GM12878 (cell line): ENCODE results near the gene PRRC2C. TPM values are rescaled to one million over a fixed set of nuclear protein-coding genes. Genes with fewer than 3 reads are reported as not detected.

Experiments
- ATF2 ChIP-seq: IDR thresholded peaks from 2 replicates; pipeline ENCODE4 v1.6.1; 2012; ENCODE audit warnings: low read length, inconsistent platforms
- ATF3 ChIP-seq: IDR thresholded peaks from 2 replicates; pipeline ENCODE4 v1.6.1; 2011; ENCODE audit warnings: low read depth, mild to moderate bottlenecking, low read length, moderate library complexity, borderline replicate concordance; ENCODE audit errors: extremely low read depth
- BCL11A ChIP-seq: IDR thresholded peaks from 2 replicates; pipeline ENCODE4 v1.6.1; 2011; ENCODE audit warnings: low read depth, low read length
- CUX1 ChIP-seq: IDR thresholded peaks from 2 replicates; pipeline ENCODE4 v1.6.1; 2012; ENCODE audit warnings: improper control_type of control experiment, low read depth, low read length; ENCODE audit not compliant: insufficient replicate concordance
- DPF2 ChIP-seq: fragments of 450-650 bp; IDR thresholded peaks from 2 replicates; pipeline ENCODE4 v1.6.1; 2017; ENCODE audit warnings: mild to moderate bottlenecking
- IRF3 ChIP-seq: fragments of 450-650 bp; IDR thresholded peaks from 2 replicates; pipeline ENCODE4 v1.6.1; 2014; ENCODE audit warnings: mild to moderate bottlenecking
- MEF2A ChIP-seq: IDR thresholded peaks from 2 replicates; pipeline ENCODE4 v1.6.1; 2011; ENCODE audit warnings: low read depth, mild to moderate bottlenecking, low read length, moderate library complexity; ENCODE audit not compliant: insufficient read depth
- MLLT1 ChIP-seq: fragments of 450-650 bp; IDR thresholded peaks from 2 replicates; pipeline ENCODE4 v1.6.1; 2016; ENCODE audit warnings: mild to moderate bottlenecking
- MYC ChIP-seq: IDR thresholded peaks from 2 replicates; pipeline ENCODE4 v1.6.1; 2011; ENCODE audit warnings: mild to moderate bottlenecking, low read length, moderate library complexity, inconsistent platforms; ENCODE audit not compliant: insufficient read depth, insufficient replicate concordance, insufficient read length, severe bottlenecking
- NFYA ChIP-seq: IDR thresholded peaks from 2 replicates; pipeline ENCODE4 v1.6.1; 2011; ENCODE audit warnings: low read depth, mild to moderate bottlenecking, low read length, improper control_type of control experiment, borderline replicate concordance
- NRF1 ChIP-seq: conservative IDR thresholded peaks from 2 replicates; pipeline ENCODE4 v1.6.1; 2011; ENCODE audit warnings: mild to moderate bottlenecking, low read depth, low read length, improper control_type of control experiment
- PAX8 ChIP-seq: fragments of 450-650 bp; IDR thresholded peaks from 2 replicates; pipeline ENCODE4 v1.6.1; 2017; ENCODE audit warnings: mild to moderate bottlenecking, moderate library complexity
- PML ChIP-seq: IDR thresholded peaks from 2 replicates; pipeline ENCODE4 v1.6.1; 2012; ENCODE audit warnings: low read length, inconsistent platforms
- RB1 ChIP-seq: fragments of 450-650 bp; formaldehyde crosslinking; IDR thresholded peaks from 2 replicates; pipeline ENCODE4 v1.6.1; 2017; ENCODE audit warnings: mild to moderate bottlenecking, borderline replicate concordance
- RELA ChIP-seq: fragments of 450-650 bp; IDR thresholded peaks from 2 replicates; pipeline ENCODE4 v1.8.0; 2014; ENCODE audit warnings: borderline replicate concordance; ENCODE audit not compliant: partially characterized antibody
- SP1 ChIP-seq: IDR thresholded peaks from one replicate; pipeline ENCODE4 v1.6.1; 2011; ENCODE audit warnings: low read depth, low read length
- SREBF1 ChIP-seq: IDR thresholded peaks from 2 replicates; pipeline ENCODE4 v1.6.1; 2012; ENCODE audit warnings: mild to moderate bottlenecking, low read length
- SUZ12 ChIP-seq: fragments of 200-600 bp; sonication (generic); IDR thresholded peaks from one replicate; pipeline ENCODE4 v1.6.1; 2018; ENCODE audit warnings: antibody characterized with exemption, mild to moderate bottlenecking; ENCODE audit not compliant: unreplicated experiment
- TARDBP ChIP-seq: IDR thresholded peaks from 2 replicates; pipeline ENCODE4 v1.6.1; 2016; ENCODE audit warnings: borderline replicate concordance
- ZNF274 ChIP-seq: IDR thresholded peaks from one replicate; pipeline ENCODE4 v1.8.0; 2011; ENCODE audit not compliant: insufficient read length, insufficient read depth
- polyA plus RNA-seq, 11 experiments: library from polyadenylated mRNA; depleted of rRNA in 4 of 11; unstranded in 6 of 11; stranded (reverse) in 5 of 11; fragments of >200 nt; fragmentation: Nextera tagmentation in 4 of 11; fragmentation: Illumina TruSeq in 1 of 11; extraction: Ambion mirVana in 4 of 11; extraction: Trizol in 1 of 11; gene quantifications; 1 replicate in 1 of 11; 2 replicates in 10 of 11; pipeline versions ENCODE4 v1.2.1 to v1.2.3, GENCODE V29; 2011 to 2016; ENCODE audit warnings: inconsistent platforms in 2 of 11, missing spikeins in 2 of 11, low read depth in 1 of 11
- total RNA-seq, 4 experiments: library from RNA; depleted of rRNA in 3 of 4; stranded (reverse); fragments of >200 nt in 3 of 4; fragmentation: Illumina TruSeq in 1 of 4; extraction: Trizol in 1 of 4; gene quantifications; 2 replicates each; pipeline versions ENCODE4 v1.2.1 to v1.2.3, GENCODE V29; 2013 to 2021

Gene PRRC2C
- total and polyA plus RNA-seq, 10 of the 15 experiments (the other 5 are each of a cell fraction or from before 2014, with no cell fraction given) = 53.4 to 182 (median 91.8) TPM

- TF ChIP-seq CUX1 = no peak
- TF ChIP-seq TARDBP = no peak
- no peak for TF ChIP-seq ATF2
- peak; percentile 49; the same call in 1 of the 2 replicates for TF ChIP-seq PML
- peak; percentile 6 for TF ChIP-seq MYC
- TF ChIP-seq SREBF1 = no peak
- 0 out of 2 replicates have a peak, but pooled peaks have one; percentile 8 for TF ChIP-seq IRF3
- peak; percentile 89 for TF ChIP-seq RELA
- TF ChIP-seq NRF1 = peak; percentile 76
- TF ChIP-seq ZNF274 = no peak
- peak; percentile 41; the same call in 1 of the 2 replicates for TF ChIP-seq BCL11A
- TF ChIP-seq NFYA = no peak
- TF ChIP-seq PAX8 = no peak
- TF ChIP-seq ATF3 = peak; percentile 95
- TF ChIP-seq RB1 = 0 out of 2 replicates have a peak, but pooled peaks have one; percentile 86
- TF ChIP-seq DPF2 = peak; percentile 64
- TF ChIP-seq SP1 = peak; percentile 15
- TF ChIP-seq MLLT1 = peak; percentile 67; the same call in 1 of the 2 replicates
- TF ChIP-seq SUZ12 = no peak
- TF ChIP-seq MEF2A = no peak
Observed at GRCh38 chr1:171485375-171486047, at the start of gene PRRC2C (continued).
